K562 (cell line): ENCODE data around the gene MED15. TPM values are rescaled to one million over a fixed set of nuclear protein-coding genes. Genes with fewer than 3 reads are reported as not detected.

Experiments used
- ATAC-seq: fragments of 200-7000 bp; cut with Tn5 transposase; 3 replicates; pipeline ENCODE4 v1.9.1; 2020; ENCODE audit warnings: moderate library complexity
- BruUV-seq: library from RNA; stranded (reverse); fragments of 400-500 nt; replicated peaks from 2 replicates; lab custom pipeline; 2021; lab: Mats Ljungman, UMichigan
- CTCF ChIA-PET: fragments of 300-600 bp; formaldehyde crosslinking; extraction: SDS; loops from one replicate; lab custom pipeline; 2021; ENCODE audit warnings: low intra/inter-chr PET ratio; lab: Yijun Ruan, JAX
- POLR2A ChIA-PET: fragments of 300-600, 350-650 bp; sonication (Branson Sonifier 250); formaldehyde crosslinking; extraction: SDS; loops from one replicate; lab custom pipeline; 2021; ENCODE audit warnings: antibody characterized with exemption, inconsistent platforms; lab: Yijun Ruan, JAX
- DNase-seq, 4 experiments: peaks; one replicate each; pipeline versions ENCODE4 v3.0.0 to v3.0.0-alpha.2; 2011 to 2018; ENCODE audit warnings: low spot score in 3 of 4, mixed read lengths in 3 of 4; ENCODE audit errors: extremely low read depth in 1 of 4
- FAIRE-seq: peaks from 2 replicates; lab custom pipeline; 2011; peaks lifted over from hg19 to GRCh38; lab: Jason Lieb, UNC
- H2AFZ ChIP-seq: 2 replicates; pipeline ENCODE4 v1.6.0; 2011; ENCODE audit warnings: low read depth, low read length, control low read depth, inconsistent platforms
- H3K27ac ChIP-seq: fragments of 200-600 bp; 3 replicates; pipeline ENCODE4 v1.8.0; 2011; ENCODE audit warnings: low read depth, mild to moderate bottlenecking, control low read depth, inconsistent platforms, low read length, moderate library complexity, mixed read lengths; ENCODE audit errors: extremely low read depth
- H3K27me3 ChIP-seq, 2 experiments: fragments of 300-600 bp in 1 of 2; 2 replicates in 1 of 2; 3 replicates in 1 of 2; pipeline versions ENCODE4 v1.6.0 to v1.8.0; 2011; ENCODE audit warnings: inconsistent platforms in 2 of 2, low read length in 2 of 2, mild to moderate bottlenecking in 1 of 2, mixed read lengths in 1 of 2, moderate library complexity in 1 of 2; ENCODE audit not compliant: control insufficient read depth in 2 of 2, insufficient read depth in 2 of 2
- H3K36me3 ChIP-seq: fragments of 300-600 bp; 3 replicates; pipeline ENCODE4 v1.8.0; 2011; ENCODE audit warnings: mild to moderate bottlenecking, low read length, inconsistent platforms; ENCODE audit not compliant: control insufficient read depth, insufficient read depth
- H3K4me1 ChIP-seq, 2 experiments: fragments of 200-600 bp in 1 of 2; replicated peaks in 1 of 2; 2 replicates in 1 of 2; 3 replicates in 1 of 2; pipeline versions ENCODE4 v1.5.1 to v1.8.0; 2011; ENCODE audit warnings: inconsistent platforms in 2 of 2, low read length in 2 of 2, mild to moderate bottlenecking in 1 of 2, mixed read lengths in 1 of 2, moderate library complexity in 1 of 2; ENCODE audit not compliant: control insufficient read depth in 2 of 2, insufficient read depth in 2 of 2
- H3K4me2 ChIP-seq: 2 replicates; pipeline ENCODE4 v1.6.1; 2011; ENCODE audit warnings: low read length, control low read depth, inconsistent platforms, mixed read lengths; ENCODE audit not compliant: insufficient read depth
- H3K4me3 ChIP-seq: fragments of 200-600 bp; sonication (generic), shearing (Covaris generic); 2 replicates; pipeline ENCODE4 v1.5.1; 2016; ENCODE audit warnings: control low read depth, inconsistent platforms
- H3K79me2 ChIP-seq: fragments of 200-600 bp; 3 replicates; pipeline ENCODE4 v1.8.0; 2011; ENCODE audit warnings: low read length, inconsistent platforms; ENCODE audit not compliant: control insufficient read depth, insufficient read depth
- H3K9ac ChIP-seq, 2 experiments: 2 replicates each; pipeline versions ENCODE4 v1.6.0 to v1.6.1; 2011; ENCODE audit warnings: low read depth in 2 of 2, low read length in 2 of 2, control low read depth in 1 of 2, inconsistent platforms in 1 of 2, mild to moderate bottlenecking in 1 of 2, mixed read lengths in 1 of 2; ENCODE audit not compliant: insufficient read depth in 1 of 2
- H3K9me1 ChIP-seq: one replicate; pipeline ENCODE4 v1.6.0; 2011; ENCODE audit warnings: inconsistent platforms, mild to moderate bottlenecking, low read length, moderate library complexity; ENCODE audit not compliant: control insufficient read depth, insufficient read depth
- H3K9me3 ChIP-seq: replicated peaks from 2 replicates; pipeline ENCODE4 v1.5.1; 2011; ENCODE audit warnings: low read depth, low read length, inconsistent platforms; ENCODE audit not compliant: control insufficient read depth, insufficient read depth
- H4K20me1 ChIP-seq: replicated peaks from 2 replicates; pipeline ENCODE4 v1.6.1; 2011; ENCODE audit warnings: low read length, inconsistent platforms, mixed read lengths; ENCODE audit not compliant: control insufficient read depth, insufficient read depth
- BACH1 ChIP-seq: fragments of 200-800 bp; sonication (Bioruptor generic); IDR thresholded peaks from 2 replicates; pipeline ENCODE4 v1.6.1; 2016; ENCODE audit warnings: missing genetic modification characterization, missing compliant biosample characterization
- BRCA1 ChIP-seq, 2 experiments: fragments of 450-650 bp in 1 of 2; sonication (generic) in 1 of 2; formaldehyde crosslinking in 1 of 2; IDR thresholded peaks; 2 replicates each; pipeline versions ENCODE4 v1.5.0 to v1.6.1; 2017 to 2020; ENCODE audit warnings: mild to moderate bottlenecking in 1 of 2, missing genetic modification reagents in 1 of 2
- MAFG ChIP-seq: fragments of 450-650 bp; conservative IDR thresholded peaks from 2 replicates; pipeline ENCODE4 v1.6.1; 2016; ENCODE audit warnings: missing genetic modification characterization, missing compliant biosample characterization
- TOE1 ChIP-seq, 2 experiments: fragments of 450-650 bp in 1 of 2; sonication (generic) in 1 of 2; formaldehyde crosslinking in 1 of 2; IDR thresholded peaks; 2 replicates each; pipeline versions ENCODE4 v1.7.1 to v1.8.0; 2016 to 2022; ENCODE audit warnings: borderline replicate concordance in 2 of 2, mild to moderate bottlenecking in 2 of 2, antibody characterized with exemption in 1 of 2, inconsistent platforms in 1 of 2, low read depth in 1 of 2, missing genetic modification reagents in 1 of 2, moderate library complexity in 1 of 2
- ZKSCAN1 ChIP-seq: fragments of 150-350 bp; IDR thresholded peaks from 2 replicates; pipeline ENCODE4 v1.6.1; 2016; ENCODE audit warnings: low read depth, low read length
- WGBS: fragments of 100-300 bp; shearing (Covaris generic); methylation state at CpG from one replicate; pipeline ENCODE4 v1.1.6; 2016; ENCODE audit warnings: low coverage, mixed read lengths; ENCODE audit not compliant: insufficient coverage; ENCODE audit errors: missing lambda C conversion rate; 5-methylcytosine and 5-hydroxymethylcytosine counted together
- in situ Hi-C: fragments of 300-500 bp; cut with MboI; formaldehyde crosslinking; loops from 4 replicates; pipeline ENCODE4 v1.15.0; 2018; ENCODE audit warnings: inconsistent platforms, mixed read lengths
- intact Hi-C: fragments of 100-400 bp; cut with micrococcal nuclease; formaldehyde crosslinking; loops from 2 replicates; pipeline ENCODE4 v1.14.2; 2022
- polyA plus RNA-seq, 8 experiments: library from polyadenylated mRNA; depleted of rRNA in 4 of 8; stranded (reverse) in 5 of 8; unstranded in 3 of 8; fragments of >200 nt; fragmentation: Nextera tagmentation in 2 of 8; fragmentation: Illumina TruSeq in 1 of 8; extraction: Ambion mirVana in 2 of 8; extraction: Trizol in 1 of 8; gene quantifications; 2 replicates each; pipeline versions ENCODE4 v1.2.1 to v1.2.3, GENCODE V29; 2011 to 2014; ENCODE audit warnings: inconsistent platforms in 1 of 8, missing spikeins in 1 of 8
- total RNA-seq, 7 experiments: library from RNA; depleted of rRNA in 6 of 7; stranded (reverse); fragments of >200 nt in 6 of 7; fragmentation: Illumina TruSeq in 2 of 7; extraction: Trizol in 2 of 7; gene quantifications; 2 replicates each; pipeline versions ENCODE4 v1.2.1 to v1.2.3, GENCODE V29; 2011 to 2021; ENCODE audit warnings: low replicate concordance in 1 of 7
- TF ChIP-seq, protein P1 (sequence below), 2 experiments: fragments of 200-800 bp in 1 of 2; sonication (Bioruptor generic) in 1 of 2; sonication (generic) in 1 of 2; formaldehyde crosslinking in 1 of 2; IDR thresholded peaks in 1 of 2; conservative IDR thresholded peaks in 1 of 2; 2 replicates each; pipeline versions ENCODE4 v1.5.0 to v1.6.1; 2016 to 2020; ENCODE audit warnings: missing compliant biosample characterization in 1 of 2, missing genetic modification characterization in 1 of 2, missing genetic modification reagents in 1 of 2
- TF ChIP-seq, protein P2 (sequence below): sonication (generic); formaldehyde crosslinking; IDR thresholded peaks from 2 replicates; pipeline ENCODE4 v1.8.0; 2022; ENCODE audit warnings: mild to moderate bottlenecking, low read depth, missing genetic modification reagents
- TF ChIP-seq, protein P3 (sequence below): sonication (generic); formaldehyde crosslinking; IDR thresholded peaks from 2 replicates; pipeline ENCODE4 v1.8.0; 2022; ENCODE audit warnings: missing genetic modification reagents, mild to moderate bottlenecking, moderate library complexity, borderline replicate concordance

The MED15 gene
- total and polyA plus RNA-seq, 9 of the 15 experiments (the other 6 are each of a cell fraction or from before 2014, with no cell fraction given) = 4.0 to 271 (median 60.1) TPM

GRCh38 chr22:20634560-20635226, 127.3 kb downstream of the MED15 start (continued):
- TF ChIP-seq ZKSCAN1 = 0 out of 2 replicates have a peak, but pooled peaks have one; percentile 9
- TF ChIP-seq, all 486 proteins: peak for 23

DNA sequence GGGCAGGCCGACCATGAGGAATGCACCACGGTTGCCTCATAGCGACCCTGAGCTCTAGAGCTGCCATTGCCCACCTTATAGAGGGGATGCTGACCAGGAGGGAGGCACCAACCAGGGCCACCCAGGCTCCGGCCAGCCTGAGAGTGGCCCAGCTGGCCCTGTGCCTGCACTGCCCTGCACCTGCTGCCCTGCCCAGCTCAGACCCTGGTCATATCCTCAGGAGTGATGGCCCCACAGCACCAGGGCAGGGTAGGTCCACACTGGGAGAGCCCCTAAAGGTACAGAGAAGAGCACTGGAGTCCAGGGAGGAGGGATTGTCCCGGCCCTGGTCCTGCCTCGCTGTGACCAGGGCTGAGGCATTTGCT, 127.8 kb downstream of the MED15 start:
- FAIRE-seq = no peak
- Histone ChIP-seq H3K9me1 (peaks cover 3% of the 10 kb centered on the region), H3K36me3 (no peaks in the 10 kb centered on the region), H3K27ac (no peak overlapping the region), H3K27me3 (peaks cover 8 to 62% of the 10 kb centered on the region in 2 experiments; a peak in 4 of 5 replicates), H3K79me2 (no peaks in the 10 kb centered on the region), H3K4me1 (peaks cover 0 to 7% of the 10 kb centered on the region in 2 experiments; a peak in 2 of 5 replicates), H3K9ac (peak overlapping the region in 1 of 2 experiments; percentile 2; a peak in 1 of 4 replicates), H4K20me1 (peaks cover 27% of the 10 kb centered on the region; the same call in 1 of the 2 replicates), H2AFZ (no peak overlapping the region), H3K9me3 (0 out of 2 replicates have a peak, but pooled peaks cover 4% of the 10 kb centered on the region), H3K4me3 (no peak overlapping the region), H3K4me2 (no peak overlapping the region)
- DNase-seq = no peak
- ATAC-seq = peak; percentile 2; the same call in 2 of the 3 replicates
- intact Hi-C loops (no loop called here), in situ Hi-C loops (no loop called here)
- CTCF ChIA-PET = no interaction called here
- POLR2A ChIA-PET = interaction anchor here (0.6 to 15.5 kb wide), 13 partner anchors 7 to 126 kb away, joined by 3 to 234 read pairs (median 4); no protein-coding TSS in a partner anchor
- no TSS peak for BruUV-seq
- 10% methylated on average over 6 of the region's 6 CpGs for WGBS
- TF ChIP-seq BACH1 (no peak), BRCA1 (IDR thresholded peaks at IDR 0.05) (no peak), BRCA1 (CRISPR knock-in tag; IDR thresholded peaks at IDR 0.05) (peak; percentile 55; the same call in 1 of the 2 replicates), TOE1 (IDR thresholded peaks at IDR 0.05; ENCODE audit: borderline replicate concordance) (no peak), TOE1 (CRISPR knock-in tag; IDR thresholded peaks at IDR 0.05; ENCODE audit: borderline replicate concordance, low read depth) (no peak), MAFG (tag) (no peak)
- TF ChIP-seq, protein P1, sequence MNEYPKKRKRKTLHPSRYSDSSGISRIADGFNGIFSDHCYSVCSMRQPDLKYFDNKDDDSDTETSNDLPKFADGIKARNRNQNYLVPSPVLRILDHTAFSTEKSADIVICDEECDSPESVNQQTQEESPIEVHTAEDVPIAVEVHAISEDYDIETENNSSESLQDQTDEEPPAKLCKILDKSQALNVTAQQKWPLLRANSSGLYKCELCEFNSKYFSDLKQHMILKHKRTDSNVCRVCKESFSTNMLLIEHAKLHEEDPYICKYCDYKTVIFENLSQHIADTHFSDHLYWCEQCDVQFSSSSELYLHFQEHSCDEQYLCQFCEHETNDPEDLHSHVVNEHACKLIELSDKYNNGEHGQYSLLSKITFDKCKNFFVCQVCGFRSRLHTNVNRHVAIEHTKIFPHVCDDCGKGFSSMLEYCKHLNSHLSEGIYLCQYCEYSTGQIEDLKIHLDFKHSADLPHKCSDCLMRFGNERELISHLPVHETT (CRISPR knock-in tag; conservative IDR thresholded peaks at IDR 0.05 in 1 of 2, IDR thresholded peaks at IDR 0.05 in 1 of 2) = no peak
- TF ChIP-seq, protein P2, sequence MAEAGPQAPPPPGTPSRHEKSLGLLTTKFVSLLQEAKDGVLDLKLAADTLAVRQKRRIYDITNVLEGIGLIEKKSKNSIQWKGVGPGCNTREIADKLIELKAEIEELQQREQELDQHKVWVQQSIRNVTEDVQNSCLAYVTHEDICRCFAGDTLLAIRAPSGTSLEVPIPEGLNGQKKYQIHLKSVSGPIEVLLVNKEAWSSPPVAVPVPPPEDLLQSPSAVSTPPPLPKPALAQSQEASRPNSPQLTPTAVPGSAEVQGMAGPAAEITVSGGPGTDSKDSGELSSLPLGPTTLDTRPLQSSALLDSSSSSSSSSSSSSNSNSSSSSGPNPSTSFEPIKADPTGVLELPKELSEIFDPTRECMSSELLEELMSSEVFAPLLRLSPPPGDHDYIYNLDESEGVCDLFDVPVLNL = 0 out of 2 replicates have a peak, but pooled peaks have one; percentile 67
- TF ChIP-seq, protein P3, sequence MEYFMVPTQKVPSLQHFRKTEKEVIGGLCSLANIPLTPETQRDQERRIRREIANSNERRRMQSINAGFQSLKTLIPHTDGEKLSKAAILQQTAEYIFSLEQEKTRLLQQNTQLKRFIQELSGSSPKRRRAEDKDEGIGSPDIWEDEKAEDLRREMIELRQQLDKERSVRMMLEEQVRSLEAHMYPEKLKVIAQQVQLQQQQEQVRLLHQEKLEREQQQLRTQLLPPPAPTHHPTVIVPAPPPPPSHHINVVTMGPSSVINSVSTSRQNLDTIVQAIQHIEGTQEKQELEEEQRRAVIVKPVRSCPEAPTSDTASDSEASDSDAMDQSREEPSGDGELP = 0 out of 2 replicates have a peak, but pooled peaks have one; percentile 9
